Measurements from ENCODE around the gene HPS3. TPM values are rescaled to one million over a fixed set of nuclear protein-coding genes. Genes with fewer than 3 reads are reported as not detected.

The HPS3 gene
- total and polyA plus RNA-seq, 2 of the 4 experiments (the other 2 are of a cell fraction) = 15.2 to 24.2 TPM

DNA sequence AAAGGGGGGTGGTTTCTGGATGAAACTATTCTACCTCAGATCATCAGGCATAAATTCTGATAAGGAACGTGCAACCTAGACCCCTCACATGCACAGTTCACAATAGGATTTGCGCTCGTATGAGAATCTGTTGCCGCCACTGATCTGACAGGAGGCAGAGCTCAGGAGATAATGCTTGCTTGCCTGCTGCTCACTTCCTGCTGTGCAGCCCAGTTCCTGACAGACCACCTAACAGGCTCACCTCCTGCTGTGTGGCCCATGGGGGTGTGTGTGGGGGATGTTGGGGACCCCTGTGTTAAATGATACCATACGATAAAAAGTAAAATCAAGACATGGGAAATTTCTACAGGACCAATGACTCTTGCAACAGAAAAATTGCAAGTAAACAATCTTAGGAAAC, 68.2 kb downstream of the HPS3 start:
- ATAC-seq (ENCODE audit: low read depth) = no peak
- H3K18ac ChIP-seq (ENCODE audit: low read depth, low read length) = no peak overlapping the region
- H3K27ac ChIP-seq (ENCODE audit: insufficient read depth, low read length) = no peak overlapping the region
- no peaks in the 10 kb centered on the region for H3K79me1 ChIP-seq (ENCODE audit: low read depth in 1 of 2, low read length in 2 of 2)
- H2AFZ ChIP-seq (replicated peaks; ENCODE audit: low read length, poor library complexity) = peak overlapping the region; percentile 62
- H3K4me3 ChIP-seq (ENCODE audit: insufficient read depth, low read depth, low read length) = no peak overlapping the region
- no peaks in the 10 kb centered on the region for H3K36me3 ChIP-seq (ENCODE audit: control insufficient read depth, insufficient read depth, low read length)
- no peak overlapping the region for H2BK20ac ChIP-seq (ENCODE audit: low read depth, low read length)
- no peak overlapping the region for H3K56ac ChIP-seq (ENCODE audit: extremely low read depth, insufficient read depth, low read length)
- peak overlapping the region; percentile 66 for H2BK120ac ChIP-seq (ENCODE audit: low read depth, low read length)
- BruUV-seq (replicated peaks) = no TSS peak
- no peak overlapping the region; the same call in 1 of the 2 replicates for H3K23ac ChIP-seq (ENCODE audit: low read depth, low read length)
- H4K8ac ChIP-seq (ENCODE audit: low read depth in 2 of 2, low read length in 2 of 2) = peak overlapping the region in 1 of 2 experiments; percentile 60; a peak in 1 of 4 replicates
- intact Hi-C loops (cut with micrococcal nuclease) (no loop called here), in situ Hi-C loops (cut with MboI; ENCODE audit: low sequenced_read_pairs) (no loop called here), dilution Hi-C loops (cut with HindIII; ENCODE audit: low sequenced_read_pairs, unreplicated experiment) (no loop called here)
- no CpG with 5 or more reads among the region's 5 CpGs for WGBS, 2 experiments (ENCODE audit: extremely low coverage in 2 of 2, insufficient read length in 1 of 2)
- peak overlapping the region; percentile 65 for H3K4ac ChIP-seq (ENCODE audit: low read depth, low read length)
- 0 out of 2 replicates have a peak overlapping the region, but pooled peaks have one; percentile 50 for H3K14ac ChIP-seq (replicated peaks; ENCODE audit: low read depth, low read length)
- H2BK15ac ChIP-seq (ENCODE audit: low read depth, low read length) = peak overlapping the region; percentile 93; the same call in 1 of the 3 replicates
- DNase-seq = no peak
- peaks cover 6% of the 10 kb centered on the region for H3K4me1 ChIP-seq (ENCODE audit: control insufficient read depth, insufficient read depth, low read length)
- ChIA-PET POLR2A (ENCODE audit: unreplicated experiment) (interaction anchor here (0.6 kb wide), 1 partner anchor 18 kb away, joined by 4 read pairs; no protein-coding TSS in a partner anchor), CTCF (no interaction called here)
- no peaks in the 10 kb centered on the region for H3K27me3 ChIP-seq (ENCODE audit: control insufficient read depth, insufficient read depth, low read length)
- no peak for TF ChIP-seq MXI1 (IDR thresholded peaks at IDR 0.05; ENCODE audit: borderline replicate concordance, low read depth, low read length)
- TF ChIP-seq CHD1 (IDR thresholded peaks at IDR 0.05; ENCODE audit: low read depth, low read length) = no peak
- TF ChIP-seq CEBPB (IDR thresholded peaks at IDR 0.05; ENCODE audit: low read depth, low read length) = no peak
- no peak for TF ChIP-seq POLR2A (IDR thresholded peaks at IDR 0.05; ENCODE audit: low read depth, low read length)
- TF ChIP-seq SMC3 (IDR thresholded peaks at IDR 0.05; ENCODE audit: low read depth, low read length) = no peak
- TF ChIP-seq, protein P1, sequence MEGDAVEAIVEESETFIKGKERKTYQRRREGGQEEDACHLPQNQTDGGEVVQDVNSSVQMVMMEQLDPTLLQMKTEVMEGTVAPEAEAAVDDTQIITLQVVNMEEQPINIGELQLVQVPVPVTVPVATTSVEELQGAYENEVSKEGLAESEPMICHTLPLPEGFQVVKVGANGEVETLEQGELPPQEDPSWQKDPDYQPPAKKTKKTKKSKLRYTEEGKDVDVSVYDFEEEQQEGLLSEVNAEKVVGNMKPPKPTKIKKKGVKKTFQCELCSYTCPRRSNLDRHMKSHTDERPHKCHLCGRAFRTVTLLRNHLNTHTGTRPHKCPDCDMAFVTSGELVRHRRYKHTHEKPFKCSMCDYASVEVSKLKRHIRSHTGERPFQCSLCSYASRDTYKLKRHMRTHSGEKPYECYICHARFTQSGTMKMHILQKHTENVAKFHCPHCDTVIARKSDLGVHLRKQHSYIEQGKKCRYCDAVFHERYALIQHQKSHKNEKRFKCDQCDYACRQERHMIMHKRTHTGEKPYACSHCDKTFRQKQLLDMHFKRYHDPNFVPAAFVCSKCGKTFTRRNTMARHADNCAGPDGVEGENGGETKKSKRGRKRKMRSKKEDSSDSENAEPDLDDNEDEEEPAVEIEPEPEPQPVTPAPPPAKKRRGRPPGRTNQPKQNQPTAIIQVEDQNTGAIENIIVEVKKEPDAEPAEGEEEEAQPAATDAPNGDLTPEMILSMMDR (conservative IDR thresholded peaks at IDR 0.05; ENCODE audit: low read depth, low read length) = no peak
- TF ChIP-seq, protein P2, sequence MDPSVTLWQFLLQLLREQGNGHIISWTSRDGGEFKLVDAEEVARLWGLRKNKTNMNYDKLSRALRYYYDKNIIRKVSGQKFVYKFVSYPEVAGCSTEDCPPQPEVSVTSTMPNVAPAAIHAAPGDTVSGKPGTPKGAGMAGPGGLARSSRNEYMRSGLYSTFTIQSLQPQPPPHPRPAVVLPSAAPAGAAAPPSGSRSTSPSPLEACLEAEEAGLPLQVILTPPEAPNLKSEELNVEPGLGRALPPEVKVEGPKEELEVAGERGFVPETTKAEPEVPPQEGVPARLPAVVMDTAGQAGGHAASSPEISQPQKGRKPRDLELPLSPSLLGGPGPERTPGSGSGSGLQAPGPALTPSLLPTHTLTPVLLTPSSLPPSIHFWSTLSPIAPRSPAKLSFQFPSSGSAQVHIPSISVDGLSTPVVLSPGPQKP (IDR thresholded peaks at IDR 0.05; ENCODE audit: borderline replicate concordance, low read depth, low read length) = no peak
- TF ChIP-seq FOS (IDR thresholded peaks at IDR 0.05; ENCODE audit: low read depth, low read length) = no peak
- TF ChIP-seq RCOR1 (IDR thresholded peaks at IDR 0.05; ENCODE audit: insufficient replicate concordance, low read length) = no peak
- no peak for TF ChIP-seq MAZ (IDR thresholded peaks at IDR 0.05; ENCODE audit: borderline replicate concordance, low read depth, low read length)
- TF ChIP-seq NFE2L2 (IDR thresholded peaks at IDR 0.05; ENCODE audit: low read depth, low read length) = no peak
- TF ChIP-seq BHLHE40 (IDR thresholded peaks at IDR 0.05; ENCODE audit: low read depth, low read length) = no peak
- no peak for TF ChIP-seq MAFK (IDR thresholded peaks at IDR 0.05; ENCODE audit: low read depth, low read length)
- TF ChIP-seq RAD21 (IDR thresholded peaks at IDR 0.05; ENCODE audit: low read length) = no peak
- TF ChIP-seq RFX5 (IDR thresholded peaks at IDR 0.05; ENCODE audit: low read depth, low read length) = no peak
- TF ChIP-seq, protein P3, sequence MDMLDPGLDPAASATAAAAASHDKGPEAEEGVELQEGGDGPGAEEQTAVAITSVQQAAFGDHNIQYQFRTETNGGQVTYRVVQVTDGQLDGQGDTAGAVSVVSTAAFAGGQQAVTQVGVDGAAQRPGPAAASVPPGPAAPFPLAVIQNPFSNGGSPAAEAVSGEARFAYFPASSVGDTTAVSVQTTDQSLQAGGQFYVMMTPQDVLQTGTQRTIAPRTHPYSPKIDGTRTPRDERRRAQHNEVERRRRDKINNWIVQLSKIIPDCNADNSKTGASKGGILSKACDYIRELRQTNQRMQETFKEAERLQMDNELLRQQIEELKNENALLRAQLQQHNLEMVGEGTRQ (IDR thresholded peaks at IDR 0.05; ENCODE audit: low read depth, low read length) = no peak
- no peaks in the 10 kb centered on the region for H3K9me3 ChIP-seq (ENCODE audit: control insufficient read depth, insufficient read depth, low read length)
- H4K91ac ChIP-seq (ENCODE audit: insufficient read depth, low read depth, low read length) = no peak overlapping the region; the same call in 1 of the 2 replicates
- H4K20me1 ChIP-seq (ENCODE audit: insufficient read depth, low read length) = no peaks in the 10 kb centered on the region
- H3K9ac ChIP-seq (ENCODE audit: low read depth, low read length) = no peak overlapping the region
- no peak overlapping the region for H2BK5ac ChIP-seq (ENCODE audit: low read depth, low read length, poor library complexity, severe bottlenecking)
- 0 out of 2 replicates have a peak, but pooled peaks cover 2% of the 10 kb centered on the region for H3K9me1 ChIP-seq (ENCODE audit: insufficient read depth, low read length)
- no peak overlapping the region for H4K5ac ChIP-seq (ENCODE audit: low read depth, low read length)
- H3K4me2 ChIP-seq (ENCODE audit: low read depth, low read length) = no peak overlapping the region
- peak overlapping the region; percentile 43; the same call in 1 of the 2 replicates for H2AK5ac ChIP-seq (ENCODE audit: low read depth, low read length)
- H2AK9ac ChIP-seq (replicated peaks; ENCODE audit: low read depth, low read length, poor library complexity) = no peak overlapping the region

Data from IMR-90 (cell line).